SK-N-SH treated with all-trans-retinoic acid at 6 μM for 48 hours (cell line): ENCODE measurements around the gene CASP7.

Source experiments
- ATAC-seq: fragments of 200-7000 bp; cut with Tn5 transposase; 3 replicates; pipeline ENCODE4 v1.9.1; 2020; ENCODE audit warnings: mild to moderate bottlenecking, moderate library complexity
- ARNTL ChIP-seq: fragments of 450-650 bp; formaldehyde crosslinking; IDR thresholded peaks from 2 replicates; pipeline ENCODE4 v1.5.0; 2020; ENCODE audit warnings: low read depth, mild to moderate bottlenecking, moderate library complexity, borderline replicate concordance
- BACH2 ChIP-seq: fragments of 250-450 bp; sonication (Bioruptor Pico); IDR thresholded peaks from 2 replicates; pipeline ENCODE4 v1.9.0; 2021; ENCODE audit warnings: mild to moderate bottlenecking, borderline replicate concordance
- ESRRG ChIP-seq: fragments of 250-450 bp; sonication (Bioruptor Pico); IDR thresholded peaks from 2 replicates; pipeline ENCODE4 v1.6.1; 2021; ENCODE audit warnings: mild to moderate bottlenecking
- ISL1 ChIP-seq: fragments of 250-450 bp; sonication (Bioruptor Pico); IDR thresholded peaks from 2 replicates; pipeline ENCODE4 v2.1.2; 2022; ENCODE audit warnings: mild to moderate bottlenecking, moderate library complexity
- OSR1 ChIP-seq: fragments of 250-450 bp; sonication (Bioruptor Pico); IDR thresholded peaks from 2 replicates; pipeline ENCODE4 v1.8.0; 2022; ENCODE audit warnings: moderate library complexity, mild to moderate bottlenecking, inconsistent platforms
- PPARA ChIP-seq: fragments of 250-450 bp; sonication (Bioruptor Pico); IDR thresholded peaks from 2 replicates; pipeline ENCODE4 v1.5.0; 2020; ENCODE audit warnings: mild to moderate bottlenecking, borderline replicate concordance
- RARB ChIP-seq: fragments of 250-450 bp; sonication (Bioruptor Pico); IDR thresholded peaks from 2 replicates; pipeline ENCODE4 v1.8.0; 2021; ENCODE audit warnings: mild to moderate bottlenecking, moderate library complexity
- SNAI2 ChIP-seq: fragments of 250-450 bp; sonication (Bioruptor Pico); IDR thresholded peaks from 2 replicates; pipeline ENCODE4 v1.5.0; 2020; ENCODE audit warnings: mild to moderate bottlenecking, moderate library complexity
- TCF4 ChIP-seq: fragments of 250-450 bp; sonication (Bioruptor Pico); IDR thresholded peaks from 2 replicates; pipeline ENCODE4 v1.8.0; 2021; ENCODE audit warnings: mild to moderate bottlenecking, moderate library complexity, borderline replicate concordance
- TOX ChIP-seq: fragments of 250-450 bp; sonication (Bioruptor Pico); IDR thresholded peaks from 2 replicates; pipeline ENCODE4 v1.8.0; 2021; ENCODE audit warnings: mild to moderate bottlenecking, moderate library complexity, borderline replicate concordance
- ZFP3 ChIP-seq: fragments of 250-450 bp; sonication (Bioruptor Pico); IDR thresholded peaks from 2 replicates; pipeline ENCODE4 v1.5.0; 2020; ENCODE audit warnings: mild to moderate bottlenecking, moderate library complexity
- ZFP30 ChIP-seq: fragments of 450-650 bp; formaldehyde crosslinking; IDR thresholded peaks from 2 replicates; pipeline ENCODE4 v1.5.0; 2022; ENCODE audit warnings: mild to moderate bottlenecking, moderate library complexity
- ZNF565 ChIP-seq: fragments of 450-650 bp; formaldehyde crosslinking; conservative IDR thresholded peaks from 2 replicates; pipeline ENCODE4 v1.5.0; 2020; ENCODE audit warnings: low read depth, mild to moderate bottlenecking, moderate library complexity
- ZNF70 ChIP-seq: fragments of 450-650 bp; formaldehyde crosslinking; IDR thresholded peaks from 2 replicates; pipeline ENCODE4 v1.5.0; 2020; ENCODE audit warnings: mild to moderate bottlenecking, moderate library complexity
- ZNF8 ChIP-seq: fragments of 450-650 bp; formaldehyde crosslinking; IDR thresholded peaks from 2 replicates; pipeline ENCODE4 v1.5.0; 2020; ENCODE audit warnings: mild to moderate bottlenecking, moderate library complexity
- TF ChIP-seq, protein P1 (sequence below): fragments of 250-450 bp; sonication (Bioruptor Pico); IDR thresholded peaks from 2 replicates; pipeline ENCODE4 v1.5.0; 2020; ENCODE audit warnings: mild to moderate bottlenecking, moderate library complexity
- TF ChIP-seq, protein P2 (sequence below): fragments of 250-450 bp; sonication (Bioruptor Pico); IDR thresholded peaks from 2 replicates; pipeline ENCODE4 v1.8.0; 2020; ENCODE audit warnings: mild to moderate bottlenecking, moderate library complexity, borderline replicate concordance
- TF ChIP-seq, protein P3 (sequence below): fragments of 250-450 bp; sonication (Bioruptor Pico); IDR thresholded peaks from 2 replicates; pipeline ENCODE4 v1.5.1; 2021; ENCODE audit warnings: mild to moderate bottlenecking, moderate library complexity
- TF ChIP-seq, protein P4 (sequence below): fragments of 250-450 bp; sonication (Bioruptor Pico); IDR thresholded peaks from 2 replicates; pipeline ENCODE4 v1.5.1; 2020; ENCODE audit warnings: low read depth, mild to moderate bottlenecking, moderate library complexity
- TF ChIP-seq, protein P5 (sequence below): fragments of 250-450 bp; sonication (Bioruptor Pico); IDR thresholded peaks from 2 replicates; pipeline ENCODE4 v1.8.0; 2021; ENCODE audit warnings: low read depth, mild to moderate bottlenecking, moderate library complexity, borderline replicate concordance

The CASP7 gene

DNA sequence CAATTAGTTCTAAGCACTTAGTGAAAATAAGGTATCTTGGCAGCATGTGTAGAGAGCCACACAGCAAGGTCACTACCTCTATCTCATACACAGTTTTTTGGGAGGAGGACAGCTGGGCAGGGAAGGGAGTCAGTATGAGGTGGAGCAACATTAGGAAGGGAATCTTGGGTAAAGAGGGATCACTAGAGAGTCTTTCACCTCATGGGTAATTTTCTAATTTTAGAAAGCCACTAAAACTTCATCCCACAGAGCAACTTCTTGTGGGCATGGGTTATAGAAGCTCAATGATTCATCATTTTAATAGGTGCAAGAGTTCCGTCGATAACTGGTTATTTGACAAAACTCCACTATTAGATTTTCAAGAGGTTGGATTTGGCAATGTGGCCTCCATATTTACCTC is 18.4 kb upstream of the CASP7 start:
- no peak for ATAC-seq
- TF ChIP-seq PPARA (CRISPR knock-in tag) (no peak), BACH2 (CRISPR knock-in tag) (no peak), SNAI2 (CRISPR knock-in tag) (no peak), OSR1 (CRISPR knock-in tag) (no peak), ZFP30 (CRISPR knock-in tag) (no peak), ZNF565 (CRISPR knock-in tag) (no peak), RARB (CRISPR knock-in tag) (no peak), ZNF70 (CRISPR knock-in tag) (no peak), TCF4 (CRISPR knock-in tag) (no peak)
- TF ChIP-seq, protein P1, sequence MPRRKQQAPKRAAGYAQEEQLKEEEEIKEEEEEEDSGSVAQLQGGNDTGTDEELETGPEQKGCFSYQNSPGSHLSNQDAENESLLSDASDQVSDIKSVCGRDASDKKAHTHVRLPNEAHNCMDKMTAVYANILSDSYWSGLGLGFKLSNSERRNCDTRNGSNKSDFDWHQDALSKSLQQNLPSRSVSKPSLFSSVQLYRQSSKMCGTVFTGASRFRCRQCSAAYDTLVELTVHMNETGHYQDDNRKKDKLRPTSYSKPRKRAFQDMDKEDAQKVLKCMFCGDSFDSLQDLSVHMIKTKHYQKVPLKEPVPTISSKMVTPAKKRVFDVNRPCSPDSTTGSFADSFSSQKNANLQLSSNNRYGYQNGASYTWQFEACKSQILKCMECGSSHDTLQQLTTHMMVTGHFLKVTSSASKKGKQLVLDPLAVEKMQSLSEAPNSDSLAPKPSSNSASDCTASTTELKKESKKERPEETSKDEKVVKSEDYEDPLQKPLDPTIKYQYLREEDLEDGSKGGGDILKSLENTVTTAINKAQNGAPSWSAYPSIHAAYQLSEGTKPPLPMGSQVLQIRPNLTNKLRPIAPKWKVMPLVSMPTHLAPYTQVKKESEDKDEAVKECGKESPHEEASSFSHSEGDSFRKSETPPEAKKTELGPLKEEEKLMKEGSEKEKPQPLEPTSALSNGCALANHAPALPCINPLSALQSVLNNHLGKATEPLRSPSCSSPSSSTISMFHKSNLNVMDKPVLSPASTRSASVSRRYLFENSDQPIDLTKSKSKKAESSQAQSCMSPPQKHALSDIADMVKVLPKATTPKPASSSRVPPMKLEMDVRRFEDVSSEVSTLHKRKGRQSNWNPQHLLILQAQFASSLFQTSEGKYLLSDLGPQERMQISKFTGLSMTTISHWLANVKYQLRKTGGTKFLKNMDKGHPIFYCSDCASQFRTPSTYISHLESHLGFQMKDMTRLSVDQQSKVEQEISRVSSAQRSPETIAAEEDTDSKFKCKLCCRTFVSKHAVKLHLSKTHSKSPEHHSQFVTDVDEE (CRISPR knock-in tag) = no peak

DNA sequence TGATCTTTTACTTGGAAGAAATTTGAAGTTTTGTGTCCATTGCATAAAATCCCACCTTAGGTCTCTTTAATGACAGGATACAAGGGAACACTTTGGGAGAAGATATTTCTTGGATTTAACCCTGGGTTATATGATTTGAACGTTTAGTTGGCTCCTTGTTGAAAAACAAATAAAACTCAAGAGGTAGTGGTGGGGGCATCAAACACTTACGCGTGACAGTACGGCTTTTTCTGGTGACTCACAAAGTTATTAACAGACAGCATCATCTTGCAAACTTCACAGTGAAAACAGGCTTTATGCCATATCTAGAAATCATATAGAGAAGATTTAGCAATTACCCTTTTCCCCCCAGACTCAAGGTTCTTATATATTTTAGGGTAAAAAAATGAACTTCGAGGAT is 16.6 kb upstream of the CASP7 start:
- no peak for ATAC-seq
- TF ChIP-seq, protein P2, sequence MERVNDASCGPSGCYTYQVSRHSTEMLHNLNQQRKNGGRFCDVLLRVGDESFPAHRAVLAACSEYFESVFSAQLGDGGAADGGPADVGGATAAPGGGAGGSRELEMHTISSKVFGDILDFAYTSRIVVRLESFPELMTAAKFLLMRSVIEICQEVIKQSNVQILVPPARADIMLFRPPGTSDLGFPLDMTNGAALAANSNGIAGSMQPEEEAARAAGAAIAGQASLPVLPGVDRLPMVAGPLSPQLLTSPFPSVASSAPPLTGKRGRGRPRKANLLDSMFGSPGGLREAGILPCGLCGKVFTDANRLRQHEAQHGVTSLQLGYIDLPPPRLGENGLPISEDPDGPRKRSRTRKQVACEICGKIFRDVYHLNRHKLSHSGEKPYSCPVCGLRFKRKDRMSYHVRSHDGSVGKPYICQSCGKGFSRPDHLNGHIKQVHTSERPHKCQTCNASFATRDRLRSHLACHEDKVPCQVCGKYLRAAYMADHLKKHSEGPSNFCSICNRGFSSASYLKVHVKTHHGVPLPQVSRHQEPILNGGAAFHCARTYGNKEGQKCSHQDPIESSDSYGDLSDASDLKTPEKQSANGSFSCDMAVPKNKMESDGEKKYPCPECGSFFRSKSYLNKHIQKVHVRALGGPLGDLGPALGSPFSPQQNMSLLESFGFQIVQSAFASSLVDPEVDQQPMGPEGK (CRISPR knock-in tag) = no peak
- no peak for TF ChIP-seq OSR1 (CRISPR knock-in tag)
- TF ChIP-seq, protein P3, sequence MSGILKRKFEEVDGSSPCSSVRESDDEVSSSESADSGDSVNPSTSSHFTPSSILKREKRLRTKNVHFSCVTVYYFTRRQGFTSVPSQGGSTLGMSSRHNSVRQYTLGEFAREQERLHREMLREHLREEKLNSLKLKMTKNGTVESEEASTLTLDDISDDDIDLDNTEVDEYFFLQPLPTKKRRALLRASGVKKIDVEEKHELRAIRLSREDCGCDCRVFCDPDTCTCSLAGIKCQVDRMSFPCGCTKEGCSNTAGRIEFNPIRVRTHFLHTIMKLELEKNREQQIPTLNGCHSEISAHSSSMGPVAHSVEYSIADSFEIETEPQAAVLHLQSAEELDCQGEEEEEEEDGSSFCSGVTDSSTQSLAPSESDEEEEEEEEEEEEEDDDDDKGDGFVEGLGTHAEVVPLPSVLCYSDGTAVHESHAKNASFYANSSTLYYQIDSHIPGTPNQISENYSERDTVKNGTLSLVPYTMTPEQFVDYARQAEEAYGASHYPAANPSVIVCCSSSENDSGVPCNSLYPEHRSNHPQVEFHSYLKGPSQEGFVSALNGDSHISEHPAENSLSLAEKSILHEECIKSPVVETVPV = no peak

DNA sequence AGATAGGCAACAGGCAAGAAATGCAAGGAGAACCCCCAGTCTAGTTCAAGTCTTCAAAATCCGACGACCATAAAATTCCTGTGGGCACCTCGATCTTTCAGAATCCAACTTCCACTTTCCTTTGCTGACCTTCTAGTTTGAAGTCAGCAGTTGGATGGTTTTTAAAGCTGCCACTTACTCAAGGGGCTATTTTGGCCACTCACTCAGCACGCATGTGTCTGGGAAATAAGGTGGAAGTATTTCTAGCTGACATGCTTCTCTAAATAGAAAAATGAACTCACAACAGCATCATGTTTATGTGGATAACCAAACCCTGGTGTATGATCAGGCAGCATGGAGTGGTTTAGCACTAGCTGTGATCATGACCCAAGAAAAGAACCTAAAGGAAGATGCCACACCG is 15.8 kb upstream of the CASP7 start, which contains the start of gene NRAP:
Gene NRAP, minus strand, starts transcription at position 134 of the 400 bp plus-strand sequence. CDS start 159 bp downstream, outside the sequence.
- ATAC-seq = no peak
- TF ChIP-seq, protein P1 (CRISPR knock-in tag) = no peak
- TF ChIP-seq ZNF70 (CRISPR knock-in tag) (no peak), ZFP30 (CRISPR knock-in tag) (no peak), ESRRG (CRISPR knock-in tag) (no peak), ISL1 (CRISPR knock-in tag) (no peak), ZFP3 (no peak), ARNTL (CRISPR knock-in tag) (no peak), TOX (no peak), PPARA (CRISPR knock-in tag) (no peak), TCF4 (CRISPR knock-in tag) (no peak), BACH2 (CRISPR knock-in tag) (no peak), SNAI2 (CRISPR knock-in tag) (no peak), RARB (CRISPR knock-in tag) (no peak), ZNF8 (CRISPR knock-in tag) (no peak), ZNF565 (CRISPR knock-in tag) (no peak)
- TF ChIP-seq, protein P4, sequence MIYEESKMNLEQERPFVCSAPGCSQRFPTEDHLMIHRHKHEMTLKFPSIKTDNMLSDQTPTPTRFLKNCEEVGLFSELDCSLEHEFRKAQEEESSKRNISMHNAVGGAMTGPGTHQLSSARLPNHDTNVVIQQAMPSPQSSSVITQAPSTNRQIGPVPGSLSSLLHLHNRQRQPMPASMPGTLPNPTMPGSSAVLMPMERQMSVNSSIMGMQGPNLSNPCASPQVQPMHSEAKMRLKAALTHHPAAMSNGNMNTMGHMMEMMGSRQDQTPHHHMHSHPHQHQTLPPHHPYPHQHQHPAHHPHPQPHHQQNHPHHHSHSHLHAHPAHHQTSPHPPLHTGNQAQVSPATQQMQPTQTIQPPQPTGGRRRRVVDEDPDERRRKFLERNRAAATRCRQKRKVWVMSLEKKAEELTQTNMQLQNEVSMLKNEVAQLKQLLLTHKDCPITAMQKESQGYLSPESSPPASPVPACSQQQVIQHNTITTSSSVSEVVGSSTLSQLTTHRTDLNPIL (CRISPR knock-in tag) = no peak
- TF ChIP-seq, protein P5, sequence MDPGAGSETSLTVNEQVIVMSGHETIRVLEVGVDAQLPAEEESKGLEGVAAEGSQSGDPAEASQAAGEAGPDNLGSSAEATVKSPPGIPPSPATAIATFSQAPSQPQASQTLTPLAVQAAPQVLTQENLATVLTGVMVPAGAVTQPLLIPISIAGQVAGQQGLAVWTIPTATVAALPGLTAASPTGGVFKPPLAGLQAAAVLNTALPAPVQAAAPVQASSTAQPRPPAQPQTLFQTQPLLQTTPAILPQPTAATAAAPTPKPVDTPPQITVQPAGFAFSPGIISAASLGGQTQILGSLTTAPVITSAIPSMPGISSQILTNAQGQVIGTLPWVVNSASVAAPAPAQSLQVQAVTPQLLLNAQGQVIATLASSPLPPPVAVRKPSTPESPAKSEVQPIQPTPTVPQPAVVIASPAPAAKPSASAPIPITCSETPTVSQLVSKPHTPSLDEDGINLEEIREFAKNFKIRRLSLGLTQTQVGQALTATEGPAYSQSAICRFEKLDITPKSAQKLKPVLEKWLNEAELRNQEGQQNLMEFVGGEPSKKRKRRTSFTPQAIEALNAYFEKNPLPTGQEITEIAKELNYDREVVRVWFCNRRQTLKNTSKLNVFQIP (CRISPR knock-in tag) = no peak
- TF ChIP-seq, protein P2 (CRISPR knock-in tag) = no peak
- TF ChIP-seq, protein P3 = no peak
